Stimulated activated CD8-positive, alpha-beta memory T cell treated with anti-CD3 and anti-CD28 coated beads, Interleukin-2, amount 100 ng/mL, for 48 hours (primary cell): Measurements from ENCODE around the gene IL1RAPL2.
"Not testable (repeated sequence)": the region's sequence is repeated elsewhere in the genome, so short reads cannot be mapped to it uniquely, and the experiment has no call there.

Experiments used
- DNase-seq, 2 donors: peaks; one replicate each; pipeline ENCODE4 v3.0.0-alpha.2; 2020; ENCODE audit warnings: low read depth in 2 of 2

Gene IL1RAPL2

GRCh38 chrX:104565791-104566680 is at the start of gene IL1RAPL2:
TSS of gene IL1RAPL2 (plus strand) at chrX:104566199.
- no peak for DNase-seq

DNA sequence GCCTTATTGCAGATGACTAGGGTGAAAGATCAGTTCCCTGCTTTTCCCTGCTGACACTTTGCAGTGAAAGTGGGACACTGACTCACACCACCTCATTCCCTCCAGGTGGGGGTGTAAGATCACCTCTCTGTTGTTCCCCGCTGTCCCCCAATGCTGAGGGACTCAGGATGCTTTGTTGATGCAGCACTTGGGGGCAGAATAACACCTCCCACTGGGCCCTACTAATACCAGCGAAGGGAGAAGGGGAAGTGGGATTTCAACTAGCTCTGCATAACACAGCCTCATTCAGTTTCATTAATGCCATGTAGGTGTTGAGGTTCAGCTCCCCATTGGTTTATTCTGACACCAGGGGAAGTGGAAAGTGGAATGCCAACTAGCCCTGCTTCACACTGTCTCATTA is 43.6 kb upstream of the IL1RAPL2 start:
- no peak for DNase-seq

- no peak for DNase-seq
Observed at GRCh38 chrX:104523858-104524257, 42.1 kb upstream of the IL1RAPL2 start.

DNA sequence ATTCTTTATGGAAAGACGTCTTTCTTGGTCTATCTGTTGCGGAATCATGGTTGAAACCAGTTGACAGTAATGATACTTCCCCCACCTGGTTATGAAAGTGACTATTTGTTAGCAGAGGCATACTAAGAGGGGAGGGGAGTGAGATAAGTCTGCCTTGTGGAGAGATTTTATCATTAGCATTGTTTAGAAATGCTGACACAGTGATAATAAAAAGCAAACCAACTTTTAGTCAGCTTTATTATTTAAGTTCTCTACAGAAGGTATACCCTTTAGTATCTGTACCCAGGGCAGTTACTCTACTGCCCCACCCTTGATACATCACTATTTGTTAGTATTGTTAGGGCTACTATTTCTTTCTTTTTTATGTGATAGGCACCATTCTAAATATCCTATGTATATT is 26.9 kb upstream of the IL1RAPL2 start:
- no peak for DNase-seq

GRCh38 chrX:104542447-104542846 is 23.6 kb upstream of the IL1RAPL2 start:
- not testable (repeated sequence) for DNase-seq

- no peak for DNase-seq
Observed at GRCh38 chrX:104564335-104564734, 1.7 kb upstream of the IL1RAPL2 start.

DNA sequence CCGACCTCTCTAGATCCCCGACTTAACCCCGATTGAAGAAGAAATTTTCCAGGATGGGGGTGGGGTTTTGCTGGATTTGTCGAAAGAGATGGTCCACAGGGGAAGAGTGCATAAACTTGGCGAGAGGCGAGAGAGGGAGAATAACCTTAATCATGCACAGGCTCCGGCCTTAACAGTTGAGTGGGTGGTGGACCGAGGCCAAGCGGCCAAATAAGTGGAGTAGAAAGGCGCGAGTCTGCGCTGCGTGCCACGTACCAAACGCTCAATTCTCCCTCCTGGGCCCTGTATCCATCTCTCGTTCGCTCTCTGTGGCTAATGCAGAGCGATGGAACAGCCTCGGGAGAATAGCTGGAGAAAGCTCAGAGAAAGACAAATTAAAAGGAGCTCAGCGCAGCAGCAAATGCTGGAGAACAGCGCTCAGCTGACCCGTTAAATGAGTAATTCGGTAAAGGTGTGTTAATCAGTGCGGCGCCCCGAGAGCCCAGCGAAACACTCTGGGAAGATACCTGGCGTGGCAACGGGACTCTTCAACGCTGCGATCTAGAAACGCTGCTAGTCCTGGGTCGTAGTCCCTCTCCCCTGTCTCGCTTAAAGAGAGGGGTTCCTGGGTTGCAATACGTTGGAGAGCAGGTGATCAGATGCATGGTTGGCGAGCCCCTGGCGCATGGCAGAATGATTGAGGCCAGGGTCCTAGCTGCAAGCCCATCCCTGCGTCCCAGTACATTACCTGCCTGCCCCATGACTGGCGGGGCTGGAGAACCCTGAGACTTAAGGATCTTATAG is 887 bp upstream of the IL1RAPL2 start:
- no peak for DNase-seq

- DNase-seq: no peak
Observed at GRCh38 chrX:104566681-104567501, 892 bp downstream of the IL1RAPL2 start.

GRCh38 chrX:104567506-104567905 is 1.5 kb downstream of the IL1RAPL2 start:
- no peak for DNase-seq

GRCh38 chrX:104568304-104568915 is 2.4 kb downstream of the IL1RAPL2 start:
- DNase-seq: no peak

GRCh38 chrX:104618106-104618895 is 52.3 kb downstream of the IL1RAPL2 start:
- no peak for DNase-seq

DNA sequence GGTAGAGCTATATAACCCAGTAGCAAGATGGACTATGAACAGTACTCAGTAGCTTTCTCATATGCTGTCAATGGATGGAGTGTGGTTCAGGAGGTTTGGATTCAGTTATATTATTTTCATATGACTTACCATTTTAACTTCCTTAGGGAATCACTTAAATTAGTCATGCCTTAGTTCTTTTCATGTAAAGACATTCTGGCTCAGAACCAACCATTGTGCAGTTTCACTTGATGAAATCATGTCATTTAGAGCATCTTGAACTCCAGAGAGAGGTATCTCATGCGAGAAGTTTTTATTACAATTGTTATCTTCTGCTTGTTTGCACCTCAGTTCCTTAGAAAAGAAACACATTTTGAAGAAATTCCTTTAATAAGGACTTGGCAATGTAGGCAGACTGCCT is 55.8 kb downstream of the IL1RAPL2 start:
- DNase-seq: no peak

DNA sequence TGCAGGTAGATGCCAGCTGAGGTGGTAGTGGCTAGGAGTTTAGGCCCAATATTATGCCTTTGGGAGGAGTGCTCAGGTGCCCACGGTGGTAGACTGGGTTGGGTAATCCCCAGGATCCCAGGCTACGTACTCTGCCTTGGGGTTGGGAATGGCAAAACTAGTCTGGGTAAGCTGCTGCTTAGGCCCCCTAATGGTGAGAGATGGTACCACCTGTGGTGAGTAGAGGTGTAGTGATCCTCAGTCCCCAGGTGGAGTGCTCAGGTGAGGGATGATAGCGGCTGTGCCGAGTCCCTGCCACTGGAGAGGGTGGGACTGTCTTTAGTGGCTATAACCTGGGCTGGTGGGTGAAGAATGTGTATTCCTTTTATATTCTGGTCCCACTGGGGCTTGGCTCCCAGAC is 75.2 kb downstream of the IL1RAPL2 start:
- no peak for DNase-seq

DNA sequence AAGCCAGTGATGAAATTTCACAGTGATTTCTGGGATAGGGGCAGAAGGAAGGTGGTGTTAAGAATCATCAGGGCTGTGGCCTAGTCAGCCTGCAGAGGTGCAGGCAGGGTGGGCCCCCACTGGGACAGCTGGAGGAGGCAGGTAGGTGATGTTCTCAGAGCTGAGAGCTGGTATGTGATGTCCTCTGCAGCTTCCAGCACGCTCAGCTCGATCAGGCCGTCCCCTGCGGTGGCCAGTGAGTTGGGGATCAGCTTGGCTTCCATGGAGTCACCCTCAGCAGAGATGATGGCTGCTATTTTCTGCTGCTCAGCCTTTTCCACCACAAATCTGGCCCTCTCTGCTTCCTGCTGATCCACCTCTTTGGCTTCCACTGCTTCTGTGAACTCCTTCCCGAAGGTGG is 81.1 kb downstream of the IL1RAPL2 start:
- no peak for DNase-seq

- DNase-seq: no peak
Observed at GRCh38 chrX:104659005-104659744, 93.2 kb downstream of the IL1RAPL2 start.

- no peak for DNase-seq
Observed at GRCh38 chrX:104660092-104660491, 94.1 kb downstream of the IL1RAPL2 start.

DNA sequence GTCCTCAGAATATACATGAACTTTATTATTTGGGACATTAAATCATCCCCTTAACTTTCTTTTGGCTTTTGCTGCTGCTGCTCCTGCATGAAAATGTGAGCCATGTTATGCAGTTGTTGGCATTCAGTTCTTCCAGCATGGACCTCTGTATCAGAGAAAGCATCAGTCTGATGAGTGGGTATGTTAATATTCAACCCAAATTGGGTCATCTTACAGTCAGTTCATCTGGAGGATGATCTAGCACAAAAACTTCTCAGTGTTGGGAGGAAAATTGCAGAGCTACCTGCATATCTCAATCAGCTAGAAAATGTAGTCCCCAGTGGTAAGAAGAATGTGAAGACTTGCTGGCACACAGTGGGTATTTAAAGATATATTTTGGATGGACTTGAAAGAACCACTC is 96.7 kb downstream of the IL1RAPL2 start:
- no peak for DNase-seq

- no peak for DNase-seq
Observed at GRCh38 chrX:104665691-104666090, 99.7 kb downstream of the IL1RAPL2 start.

DNA sequence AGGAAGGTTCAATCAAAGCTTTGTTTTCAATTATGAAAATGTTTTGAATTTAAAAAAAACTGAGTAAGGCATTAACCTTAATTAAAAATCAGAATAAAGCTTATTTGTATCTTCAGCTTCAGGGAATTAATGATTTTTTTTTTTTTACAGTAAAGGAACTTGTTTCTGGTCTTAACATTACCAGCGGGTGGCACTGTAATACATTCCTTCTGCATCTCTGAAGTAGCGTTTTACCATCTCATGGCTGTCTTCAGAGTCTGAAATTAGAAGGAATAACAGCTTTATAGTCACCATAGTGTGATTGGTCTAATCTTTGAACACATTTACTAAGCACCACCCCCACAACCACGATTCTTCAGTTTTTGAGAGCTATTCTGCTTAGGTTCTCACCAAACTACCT is 102.6 kb downstream of the IL1RAPL2 start:
- DNase-seq: no peak

DNA sequence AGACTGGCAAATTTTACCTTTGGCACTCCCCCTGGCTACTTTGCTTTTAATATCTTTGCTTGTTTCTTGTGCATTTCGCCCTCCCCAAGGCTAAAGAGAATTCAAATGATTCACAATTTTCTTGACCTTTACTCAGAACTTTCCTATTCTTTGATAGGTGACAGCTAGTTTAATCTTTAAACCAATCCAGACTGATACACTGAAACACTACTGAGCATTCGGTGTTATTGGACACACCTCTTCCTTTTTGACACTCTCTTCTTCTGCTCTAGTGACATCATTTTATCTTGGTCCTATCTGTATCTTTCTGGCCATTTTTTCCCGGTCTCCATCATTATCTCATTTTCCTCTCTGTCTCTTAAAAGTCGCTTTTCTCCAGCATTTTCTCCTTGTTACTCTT is 103.1 kb downstream of the IL1RAPL2 start:
- no peak for DNase-seq
